ENCODE results near the gene FZD7.

The FZD7 gene

GRCh38 chr2:202033317-202034248, at the start of gene FZD7:
Gene FZD7, plus strand, starts transcription at chr2:202033855. Its CDS starts 793 bp downstream, at chr2:202034648.
- in situ Hi-C loops (cut with HindIII; ENCODE audit: low sequenced_read_pairs), result no loop called here

GRCh38 chr2:201984333-201984732, 49.3 kb upstream of the FZD7 start:
- in situ Hi-C loops (cut with HindIII; ENCODE audit: low sequenced_read_pairs), result no loop called here

DNA sequence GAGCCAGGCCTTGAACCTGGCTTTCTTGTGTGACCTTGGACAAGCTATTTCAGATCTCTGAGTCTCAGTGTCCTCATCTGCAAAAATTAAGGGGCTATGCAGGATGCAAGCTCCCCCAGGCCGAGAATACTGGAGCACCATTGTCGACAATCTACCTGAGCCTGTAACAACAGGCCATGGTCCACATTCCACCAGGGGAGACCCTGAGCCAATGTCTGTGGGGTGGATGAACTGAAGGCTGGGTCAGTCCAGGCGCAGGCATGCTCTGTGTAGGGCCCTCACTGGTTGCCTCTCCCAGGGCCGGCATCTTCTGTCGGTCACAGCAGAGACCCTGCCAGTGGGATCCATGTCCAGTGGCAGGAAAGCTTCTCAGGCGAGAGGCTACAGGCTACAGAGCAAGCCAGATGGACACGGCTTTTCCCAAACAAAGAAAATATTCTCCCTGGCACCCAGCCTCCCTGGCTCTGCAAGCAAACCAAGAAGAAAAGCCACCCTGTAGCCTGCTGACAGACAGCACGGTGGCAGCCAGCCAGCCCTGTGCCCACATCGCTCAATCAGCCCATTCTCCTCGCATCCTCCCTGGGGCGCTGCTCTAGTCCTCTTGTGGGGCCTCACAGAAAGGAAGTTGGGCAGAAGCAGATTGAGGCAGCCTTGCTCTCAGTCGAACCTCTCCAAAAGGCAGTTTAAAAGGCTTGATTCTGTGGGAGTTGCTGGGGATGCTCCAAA, 48.7 kb upstream of the FZD7 start:
- in situ Hi-C loops (cut with HindIII; ENCODE audit: low sequenced_read_pairs), result no loop called here

DNA sequence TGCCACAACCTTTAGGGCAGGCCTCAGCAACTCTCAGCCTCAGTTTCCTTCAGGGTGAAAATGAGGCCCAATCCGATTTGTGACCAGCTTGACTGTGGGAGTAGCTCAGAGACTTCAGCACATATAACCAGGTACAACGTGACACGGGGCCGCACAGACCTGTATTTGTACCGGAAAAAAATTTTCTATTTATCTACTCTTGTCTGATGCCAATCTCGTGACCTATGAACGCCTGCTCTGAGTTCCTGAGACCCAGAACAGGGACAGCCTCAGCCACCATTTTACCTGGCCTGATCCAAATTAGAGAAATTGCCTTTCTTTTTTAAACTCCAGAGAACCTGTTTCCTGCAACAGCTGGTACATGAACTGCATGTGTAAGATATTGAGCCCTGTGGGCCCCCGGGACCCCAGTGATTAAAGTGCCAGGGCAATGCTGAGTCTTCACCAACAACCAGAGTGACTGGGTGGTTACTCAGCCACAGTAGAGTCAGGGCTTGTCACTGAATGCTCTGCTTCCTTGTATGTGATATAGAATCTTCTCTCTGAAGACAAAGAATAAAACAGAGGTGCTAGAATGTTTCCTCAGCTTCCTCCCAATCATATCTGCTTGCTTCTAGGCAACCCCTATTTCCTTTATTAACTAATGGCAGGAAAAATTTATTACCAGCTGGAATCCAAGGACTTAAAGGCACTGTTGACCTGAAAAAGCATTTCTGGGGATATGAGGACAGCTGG, 47.8 kb upstream of the FZD7 start:
- in situ Hi-C loops (cut with HindIII; ENCODE audit: low sequenced_read_pairs), result no loop called here

DNA sequence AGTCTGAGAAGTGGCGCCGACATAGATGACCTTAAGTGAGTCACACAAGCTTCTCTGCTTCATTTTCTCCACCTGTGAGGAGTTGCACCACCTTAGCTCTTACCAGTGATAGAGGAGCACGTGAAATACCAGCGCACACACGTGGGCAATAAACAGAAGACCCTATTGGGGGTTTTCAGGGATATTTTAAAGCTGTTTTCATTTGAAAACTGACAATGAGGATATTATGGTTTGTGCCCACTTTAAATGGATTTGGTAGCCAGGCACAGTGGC, 47.3 kb upstream of the FZD7 start:
- in situ Hi-C loops (cut with HindIII; ENCODE audit: low sequenced_read_pairs), result no loop called here

DNA sequence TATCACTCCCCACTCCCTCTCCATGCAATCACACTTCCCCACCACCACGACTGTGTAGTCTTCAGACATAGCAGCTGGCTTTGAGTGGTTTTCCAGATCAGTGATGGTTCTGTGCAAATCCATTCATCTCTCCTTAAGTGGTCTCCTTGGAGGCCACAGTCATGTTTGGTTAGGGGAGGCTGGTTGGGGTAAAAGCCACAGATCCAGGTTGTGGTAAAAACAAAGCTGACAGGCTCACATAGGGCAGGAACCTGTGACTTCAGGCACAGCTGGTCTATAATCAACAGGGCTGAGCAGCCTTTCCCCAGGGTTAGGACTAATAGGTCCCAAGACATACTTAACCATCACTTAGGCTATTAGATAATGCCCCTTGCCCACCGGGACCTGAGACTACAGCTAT, 46.2 kb upstream of the FZD7 start:
- in situ Hi-C loops (cut with HindIII; ENCODE audit: low sequenced_read_pairs), result no loop called here

DNA sequence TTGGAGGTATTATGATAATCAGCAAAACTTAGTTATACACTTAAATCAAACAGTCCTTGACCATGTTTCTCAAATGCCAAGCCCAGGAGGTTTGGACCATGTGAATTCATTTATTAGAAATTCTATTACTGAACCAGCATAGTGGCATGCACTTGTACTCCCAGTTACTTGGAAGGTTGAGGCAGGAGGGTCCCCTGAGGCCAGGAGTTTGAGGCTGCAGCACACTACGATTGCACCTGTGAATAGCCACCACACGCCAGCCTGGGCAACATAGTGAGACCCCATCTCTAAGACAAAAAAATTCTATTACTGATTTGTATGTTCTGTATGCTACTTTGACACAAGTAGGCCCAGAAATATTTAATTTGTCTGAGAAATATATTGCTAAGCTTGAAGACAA, 43.6 kb upstream of the FZD7 start:
- in situ Hi-C loops (cut with HindIII; ENCODE audit: low sequenced_read_pairs), result no loop called here

GRCh38 chr2:201992960-201993359, 40.7 kb upstream of the FZD7 start:
- in situ Hi-C loops (cut with HindIII; ENCODE audit: low sequenced_read_pairs), result no loop called here

GRCh38 chr2:201994973-201995638, 38.5 kb upstream of the FZD7 start:
- in situ Hi-C loops (cut with HindIII; ENCODE audit: low sequenced_read_pairs), result no loop called here

GRCh38 chr2:201996006-201996405, 37.6 kb upstream of the FZD7 start:
- in situ Hi-C loops (cut with HindIII; ENCODE audit: low sequenced_read_pairs), result no loop called here

DNA sequence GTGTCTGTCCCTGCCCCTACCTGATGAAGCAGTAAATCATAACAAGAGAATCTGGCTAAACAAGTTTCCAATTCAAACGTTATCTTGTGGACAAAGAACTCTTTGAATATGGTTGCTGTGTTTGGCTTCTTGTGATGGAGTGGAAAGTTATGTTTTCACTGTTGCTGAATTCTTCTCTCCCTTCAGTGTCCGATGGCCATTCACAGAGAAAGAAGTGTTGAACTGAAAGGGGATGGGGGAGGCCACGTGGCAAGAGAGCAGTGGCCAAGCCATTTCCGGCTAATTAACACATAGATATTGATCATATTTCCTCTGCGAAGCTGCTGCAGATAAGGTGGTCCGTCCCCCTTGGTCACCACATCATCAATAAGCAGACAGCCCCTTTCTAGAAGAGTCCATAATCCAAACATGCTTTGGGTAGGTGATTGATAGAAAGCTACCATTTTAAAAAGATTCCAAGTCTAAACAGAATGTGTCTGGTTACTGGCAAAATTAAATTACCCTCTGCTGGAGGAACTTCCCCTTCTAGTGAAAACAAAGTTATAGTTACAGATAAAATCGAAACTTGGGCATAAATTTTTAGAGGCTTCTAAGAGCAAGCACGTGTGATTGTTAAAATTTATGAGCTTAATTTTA, 36.9 kb upstream of the FZD7 start:
- in situ Hi-C loops (cut with HindIII; ENCODE audit: low sequenced_read_pairs), result no loop called here

DNA sequence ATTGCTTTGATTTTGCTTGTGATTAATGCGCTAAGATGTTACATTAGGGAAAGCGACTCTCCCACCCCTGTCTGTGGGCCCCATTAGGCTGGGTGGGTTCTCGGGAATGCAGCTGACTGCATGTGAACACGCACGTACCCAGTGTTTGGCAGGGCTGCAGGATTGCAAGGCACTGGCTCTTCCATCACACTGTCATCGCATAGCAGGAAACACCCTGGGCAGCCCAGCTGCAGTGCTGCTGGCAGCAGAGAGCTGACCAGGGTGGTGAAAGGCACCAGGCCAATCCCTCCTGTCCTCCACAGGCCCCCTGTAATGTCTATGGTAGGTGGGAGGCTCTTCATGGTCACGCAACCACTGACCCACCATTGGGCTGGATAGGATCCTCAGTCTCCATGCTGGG, 34.4 kb upstream of the FZD7 start:
- in situ Hi-C loops (cut with HindIII; ENCODE audit: low sequenced_read_pairs), result no loop called here

DNA sequence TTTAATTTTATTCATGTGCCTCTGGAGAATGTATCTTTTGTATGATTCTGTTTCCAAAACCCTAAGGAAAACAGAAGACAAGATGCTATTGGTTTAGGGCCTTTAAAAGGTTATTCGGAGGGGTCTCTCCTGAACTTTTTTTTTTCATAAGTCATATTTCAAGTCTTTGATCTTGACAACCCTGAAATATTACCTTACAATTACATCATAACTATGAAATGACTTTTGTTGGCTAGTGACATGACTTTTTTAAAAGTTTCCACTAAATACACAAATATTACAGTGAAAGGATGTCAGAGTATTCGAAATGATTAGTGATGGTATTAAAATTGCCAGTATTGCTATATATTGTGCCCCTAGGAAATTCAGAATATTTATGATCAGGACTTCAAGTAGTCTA, 31.8 kb upstream of the FZD7 start:
- in situ Hi-C loops (cut with HindIII; ENCODE audit: low sequenced_read_pairs), result no loop called here

DNA sequence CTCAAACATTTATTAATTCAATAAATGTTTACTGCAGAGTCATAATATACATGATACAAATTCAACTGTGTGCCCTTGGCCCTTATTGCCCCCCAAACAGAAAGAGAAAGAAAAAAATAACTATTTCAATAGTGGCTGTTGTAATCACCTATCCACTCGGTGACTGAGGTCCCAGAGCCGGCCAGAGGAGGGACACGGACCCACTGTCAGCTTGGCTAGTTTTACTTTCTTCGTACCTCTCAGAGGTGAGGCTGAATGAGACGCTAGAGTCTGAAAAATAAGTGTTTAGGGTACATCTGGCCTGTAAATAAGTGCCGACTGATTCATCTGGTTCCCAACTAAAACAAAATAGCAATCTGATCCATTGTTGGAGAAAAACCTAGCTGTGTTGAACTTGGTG, 31.3 kb upstream of the FZD7 start:
- in situ Hi-C loops (cut with HindIII; ENCODE audit: low sequenced_read_pairs), result no loop called here

DNA sequence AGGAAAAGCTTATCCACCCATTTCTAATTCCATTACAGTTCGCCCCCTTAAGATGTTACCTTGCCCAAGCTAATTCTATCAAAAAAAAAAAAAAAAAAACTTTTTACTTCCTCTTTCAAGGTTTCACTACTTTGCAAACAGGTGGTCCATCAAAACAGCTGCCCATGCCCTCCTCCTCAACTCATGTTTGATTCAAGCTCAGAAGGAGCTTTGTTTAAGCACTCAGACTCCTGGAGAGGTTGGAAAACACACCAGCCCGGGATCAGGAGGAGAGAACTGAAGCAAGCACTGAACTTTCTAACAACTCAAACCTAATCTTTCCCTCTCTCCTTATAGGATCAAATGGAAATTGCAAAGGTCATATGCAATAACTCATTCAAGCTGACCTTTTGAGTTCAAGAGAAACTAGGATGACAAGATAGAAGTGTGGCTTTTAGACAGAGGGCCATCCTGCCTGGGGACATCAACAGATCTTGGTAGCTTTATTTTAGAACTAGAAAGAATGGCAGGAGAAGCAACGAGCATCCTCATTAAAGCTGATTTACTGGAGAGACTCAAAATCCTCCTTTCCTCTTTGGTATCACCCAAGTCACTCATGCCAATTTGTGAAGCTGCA, 28.3 kb upstream of the FZD7 start:
- in situ Hi-C loops (cut with HindIII; ENCODE audit: low sequenced_read_pairs), result no loop called here

GRCh38 chr2:202006301-202006700, 27.4 kb upstream of the FZD7 start:
- in situ Hi-C loops (cut with HindIII; ENCODE audit: low sequenced_read_pairs), result no loop called here

GRCh38 chr2:202007015-202007982, 26.4 kb upstream of the FZD7 start:
- in situ Hi-C loops (cut with HindIII; ENCODE audit: low sequenced_read_pairs), result no loop called here

GRCh38 chr2:202007983-202008354, 25.7 kb upstream of the FZD7 start:
- in situ Hi-C loops (cut with HindIII; ENCODE audit: low sequenced_read_pairs), result no loop called here

- in situ Hi-C loops (cut with HindIII; ENCODE audit: low sequenced_read_pairs), result no loop called here
Observed at GRCh38 chr2:202009019-202009481, 24.6 kb upstream of the FZD7 start.
